HG03196 (cell line): Measurements from ENCODE around the gene ACTL7A.
"Not testable (repeated sequence)": the region's sequence is repeated elsewhere in the genome, so short reads cannot be mapped to it uniquely, and the experiment has no call there.

Experiments used
- ATAC-seq: cut with Tn5 transposase; IDR thresholded peaks from one replicate; pipeline ENCODE4 v1.9.1; 2021; ENCODE audit not compliant: unreplicated experiment

Gene ACTL7A

DNA sequence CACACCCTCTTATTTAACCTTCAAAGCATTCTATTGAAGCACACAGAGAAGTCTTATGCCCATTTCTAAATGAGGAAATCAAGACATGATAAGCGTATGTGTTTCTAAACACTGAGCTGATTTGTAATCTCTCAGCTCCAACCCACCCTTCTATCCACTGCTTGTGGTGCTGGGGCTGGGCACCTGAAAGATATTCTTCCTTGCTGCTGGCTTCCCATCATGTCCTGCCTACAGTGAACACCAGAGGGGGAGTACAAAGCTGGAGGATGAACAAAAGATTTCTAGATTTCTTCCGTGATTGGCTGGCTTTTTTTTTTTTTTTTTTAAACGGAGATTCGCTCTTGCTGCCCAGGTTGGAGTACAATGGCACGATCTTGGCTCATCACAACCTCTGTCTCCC lies 14.4 kb downstream of the ACTL7A start:
- no peak for ATAC-seq

GRCh38 chr9:108877524-108877923 lies 15.5 kb downstream of the ACTL7A start:
- no peak for ATAC-seq

DNA sequence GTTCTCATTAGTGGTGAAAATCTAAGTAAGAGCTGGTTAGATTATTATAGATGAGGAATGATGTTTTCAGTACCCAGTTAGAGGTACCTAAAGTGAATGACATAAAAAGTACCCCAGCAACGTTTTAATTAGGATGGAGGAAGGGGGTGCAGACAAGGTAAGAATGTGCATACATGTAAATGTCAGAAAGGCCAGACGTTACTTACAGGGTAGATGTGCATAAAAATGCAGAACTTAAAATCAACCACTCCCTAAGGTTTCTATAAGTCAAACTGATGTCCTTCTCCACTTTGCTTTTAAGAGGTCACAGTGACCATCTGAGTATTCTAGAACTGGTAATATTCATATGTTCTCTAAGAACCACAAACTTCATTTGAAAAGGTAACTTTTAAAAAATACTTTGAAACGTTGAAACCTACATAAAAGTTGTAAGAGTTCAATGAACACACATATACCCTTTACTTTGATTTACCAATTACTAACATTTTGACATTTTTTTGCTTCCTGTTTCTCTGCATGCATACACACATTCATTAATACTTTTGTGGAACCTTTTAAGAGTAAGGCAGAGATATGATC lies 18.8 kb downstream of the ACTL7A start:
- ATAC-seq, result no peak

GRCh38 chr9:108882052-108882888 lies 20.2 kb downstream of the ACTL7A start:
- ATAC-seq, result no peak

DNA sequence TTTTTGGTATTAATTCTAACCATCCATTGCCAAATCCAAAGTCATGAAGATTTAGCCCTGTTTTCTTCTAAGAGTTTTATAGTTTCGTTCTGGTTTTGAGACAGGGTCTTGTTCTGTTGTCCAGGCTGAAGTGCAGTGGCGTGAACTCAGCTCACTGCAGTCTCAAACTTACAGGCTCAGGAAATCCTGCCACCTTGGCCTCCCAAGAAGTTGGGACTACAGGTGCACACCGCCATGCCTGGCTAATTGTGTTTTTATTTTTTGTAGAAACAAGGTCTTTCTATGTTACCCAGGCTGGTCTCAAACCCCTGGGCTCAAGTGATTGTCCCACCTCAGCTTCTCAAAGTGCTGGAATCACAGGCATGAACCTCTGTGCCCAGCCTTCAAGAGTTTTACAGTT lies 21.0 kb downstream of the ACTL7A start:
- ATAC-seq, result no peak

- ATAC-seq, result no peak
Measured at GRCh38 chr9:108884701-108885100, 22.6 kb downstream of the ACTL7A start.

- ATAC-seq, result peak; percentile 98
Measured at GRCh38 chr9:108885643-108886348, 23.7 kb downstream of the ACTL7A start.

DNA sequence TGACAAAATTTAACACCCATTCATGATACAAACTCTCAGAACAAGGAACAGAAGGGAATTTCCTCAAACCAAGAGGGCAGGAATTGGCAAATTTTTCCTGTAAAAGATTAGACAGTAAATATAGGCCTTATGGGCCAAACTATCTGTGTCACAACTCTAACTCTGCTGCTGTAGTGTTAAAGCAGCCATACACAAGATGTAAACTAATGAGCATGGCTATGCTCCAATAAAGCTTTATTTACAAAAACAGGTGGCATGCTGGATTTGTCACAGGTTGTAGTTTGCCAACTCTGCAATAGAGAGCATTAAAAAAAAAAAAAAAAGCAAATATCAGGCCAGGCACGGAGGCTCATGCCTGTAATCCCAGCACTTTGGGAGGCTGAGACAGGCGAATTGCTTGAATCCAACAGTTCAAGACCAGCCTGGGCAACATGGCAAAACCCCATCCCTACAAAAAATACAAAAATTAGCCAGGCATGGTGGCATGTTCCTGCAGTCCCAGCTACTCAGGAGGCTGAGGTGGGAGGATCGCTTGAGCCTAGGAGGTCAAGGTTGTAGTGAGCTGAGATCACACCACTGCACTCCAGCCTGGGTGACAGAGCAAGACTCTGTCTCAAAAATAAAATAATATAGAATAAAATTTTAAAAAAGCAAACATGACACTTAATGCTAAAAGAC lies 24.7 kb downstream of the ACTL7A start:
- not testable (repeated sequence) for ATAC-seq

DNA sequence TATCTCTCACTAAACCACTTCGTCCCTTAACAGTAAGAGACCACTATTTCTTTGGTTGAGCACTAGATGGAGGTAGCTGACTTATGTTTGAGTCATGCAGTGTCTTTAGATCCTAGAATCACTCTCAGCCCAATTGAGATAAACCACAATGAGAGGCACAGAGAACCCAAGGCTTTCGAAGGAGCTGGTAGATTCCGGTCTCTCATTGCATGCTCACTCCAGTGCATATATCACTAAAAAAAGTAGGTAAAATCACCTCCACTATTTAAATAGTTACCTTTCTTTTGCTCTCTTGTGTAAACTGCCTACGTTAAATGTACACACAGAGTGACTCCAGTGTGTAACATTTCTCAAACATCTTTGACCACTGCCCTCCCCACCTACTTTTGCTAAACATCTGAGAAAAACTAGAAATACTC lies 27.6 kb downstream of the ACTL7A start:
- no peak for ATAC-seq

- no peak for ATAC-seq
Measured at GRCh38 chr9:108894225-108894997, 32.3 kb downstream of the ACTL7A start.

GRCh38 chr9:108897324-108898096 lies 35.4 kb downstream of the ACTL7A start:
- ATAC-seq, result no peak

DNA sequence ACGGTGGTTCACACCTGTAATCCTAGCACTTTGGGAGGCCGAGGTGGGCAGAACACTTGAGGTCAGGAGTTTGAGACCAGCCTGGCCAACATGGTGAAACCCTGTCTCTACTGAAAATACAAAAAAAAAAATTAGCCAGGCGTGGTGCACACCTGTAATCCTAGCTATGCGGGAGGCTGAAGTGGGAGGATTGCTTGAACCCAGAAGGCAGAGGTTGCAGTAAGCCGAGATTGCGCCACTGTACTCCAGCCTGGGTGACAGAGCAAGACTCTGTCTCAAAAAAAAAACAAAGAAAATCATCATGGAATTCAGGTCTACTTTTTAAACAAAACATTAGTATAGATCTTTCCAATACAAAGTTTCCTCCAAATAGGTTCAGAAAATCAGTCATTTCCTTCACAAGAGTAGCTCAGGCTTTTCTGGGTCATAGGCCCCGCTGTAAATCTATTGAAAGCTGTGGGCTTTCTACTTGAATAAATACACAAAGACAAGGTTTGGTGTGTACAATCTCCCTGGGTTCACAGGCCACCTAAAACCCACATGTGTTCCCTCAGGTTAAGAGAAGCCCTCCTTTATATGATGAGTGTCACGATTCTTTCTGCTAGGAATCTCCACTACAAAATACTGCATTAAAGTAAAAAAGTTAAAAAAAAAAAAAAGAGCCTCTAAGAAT lies 37.1 kb downstream of the ACTL7A start:
- not testable (repeated sequence) for ATAC-seq

GRCh38 chr9:108900176-108900575 lies 38.1 kb downstream of the ACTL7A start:
- ATAC-seq, result no peak

GRCh38 chr9:108903420-108904103 lies 41.5 kb downstream of the ACTL7A start:
- no peak for ATAC-seq

DNA sequence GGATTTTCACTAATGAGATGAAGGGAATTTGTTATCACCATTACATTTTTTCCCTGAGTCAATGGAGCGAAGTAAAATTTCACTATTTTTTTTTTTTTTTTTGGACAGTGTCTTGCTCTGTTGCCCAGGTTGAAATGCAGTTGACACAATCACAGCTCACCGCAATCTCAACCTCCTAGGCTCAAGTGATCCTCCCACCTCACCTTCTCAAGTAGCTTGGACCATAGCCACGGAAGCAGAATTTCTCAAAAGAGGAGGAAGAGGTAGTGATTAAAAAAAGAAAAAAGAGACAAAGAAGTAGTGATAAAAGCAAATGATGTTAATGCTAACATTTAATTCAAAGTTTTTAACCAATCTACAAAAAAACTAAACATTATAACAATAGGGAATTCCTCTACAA lies 42.1 kb downstream of the ACTL7A start:
- ATAC-seq, result no peak

DNA sequence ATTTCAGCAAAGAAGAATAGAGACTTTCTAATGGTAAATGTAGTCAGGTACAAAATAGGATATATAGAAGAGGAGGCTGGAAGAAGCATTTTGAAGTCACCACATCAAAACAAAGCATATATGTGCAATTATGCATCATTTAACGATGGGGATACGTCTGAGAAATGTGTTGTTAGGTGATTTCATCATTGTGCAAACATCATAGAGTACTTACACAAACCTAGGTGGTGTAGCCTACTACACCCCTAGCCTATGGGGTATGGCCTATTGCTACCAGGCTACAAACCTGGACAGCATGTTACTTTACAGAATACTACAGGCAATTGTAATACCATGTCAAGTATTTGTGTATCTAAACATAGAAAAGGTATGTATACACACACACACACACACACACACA lies 43.4 kb downstream of the ACTL7A start:
- ATAC-seq, result no peak

DNA sequence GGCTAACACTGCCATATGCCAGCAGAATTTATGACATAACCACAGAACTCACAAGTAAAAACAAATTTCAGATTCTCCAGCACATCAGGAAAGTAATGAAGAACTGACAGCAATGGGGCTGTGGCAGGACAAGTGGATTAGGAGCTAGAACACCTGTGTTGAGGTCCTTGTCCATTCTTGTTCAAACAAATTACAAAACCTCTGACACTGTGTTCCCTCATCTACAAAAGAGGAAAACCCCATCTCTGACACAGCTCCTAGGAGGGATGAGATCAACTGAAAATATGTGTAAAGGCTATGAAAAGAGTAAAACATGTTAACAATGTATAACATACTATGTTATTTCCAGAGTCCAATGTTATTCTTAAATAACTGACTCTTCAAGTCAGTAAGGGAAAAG lies 48.3 kb downstream of the ACTL7A start:
- no peak for ATAC-seq

- ATAC-seq, result no peak
Measured at GRCh38 chr9:108910914-108911313, 48.8 kb downstream of the ACTL7A start.

- no peak for ATAC-seq
Measured at GRCh38 chr9:108911820-108912219, 49.8 kb downstream of the ACTL7A start.
